GM18511 (cell line): Measurements from ENCODE around the gene KRT82.
"Not testable (repeated sequence)": the region's sequence is repeated elsewhere in the genome, so short reads cannot be mapped to it uniquely, and the experiment has no call there.

ENCODE experiments used
- ATAC-seq: cut with Tn5 transposase; IDR thresholded peaks from one replicate; pipeline ENCODE4 v1.9.1; 2021; ENCODE audit warnings: mild to moderate bottlenecking, moderate library complexity; ENCODE audit not compliant: unreplicated experiment

The KRT82 gene

GRCh38 chr12:52413782-52414345 lies 7.7 kb upstream of the KRT82 start:
- no peak for ATAC-seq

- ATAC-seq, result no peak
Observed at GRCh38 chr12:52413202-52413601, 7.1 kb upstream of the KRT82 start.

- ATAC-seq, result no peak
Observed at GRCh38 chr12:52411815-52412214, 5.7 kb upstream of the KRT82 start.

GRCh38 chr12:52410589-52411248 lies 4.6 kb upstream of the KRT82 start:
- not testable (repeated sequence) for ATAC-seq

- no peak for ATAC-seq
Observed at GRCh38 chr12:52407918-52408317, 1.8 kb upstream of the KRT82 start.

- no peak for ATAC-seq
Observed at GRCh38 chr12:52404951-52405350, 1.2 kb downstream of the KRT82 start.

GRCh38 chr12:52403561-52403960 lies 2.6 kb downstream of the KRT82 start:
- ATAC-seq, result no peak

GRCh38 chr12:52402873-52403540 lies 3.1 kb downstream of the KRT82 start:
- no peak for ATAC-seq

- no peak for ATAC-seq
Observed at GRCh38 chr12:52402377-52402776, 3.8 kb downstream of the KRT82 start.

GRCh38 chr12:52401926-52402325 lies 4.2 kb downstream of the KRT82 start:
- ATAC-seq, result no peak

- ATAC-seq, result no peak
Observed at GRCh38 chr12:52401526-52401925, 4.6 kb downstream of the KRT82 start.

GRCh38 chr12:52400906-52401305 lies 5.2 kb downstream of the KRT82 start:
- ATAC-seq, result no peak

- no peak for ATAC-seq
Observed at GRCh38 chr12:52399756-52400155, 6.4 kb downstream of the KRT82 start.

GRCh38 chr12:52398176-52398575 lies 8.0 kb downstream of the KRT82 start:
- no peak for ATAC-seq

GRCh38 chr12:52396656-52397055 lies 9.5 kb downstream of the KRT82 start:
- no peak for ATAC-seq

GRCh38 chr12:52395761-52396434 lies 10.2 kb downstream of the KRT82 start:
- no peak for ATAC-seq

GRCh38 chr12:52394836-52395405 lies 11.2 kb downstream of the KRT82 start:
- ATAC-seq, result no peak

GRCh38 chr12:52392465-52393007 lies 13.6 kb downstream of the KRT82 start:
- ATAC-seq, result no peak

- no peak for ATAC-seq
Observed at GRCh38 chr12:52391618-52392002, 14.5 kb downstream of the KRT82 start.

- no peak for ATAC-seq
Observed at GRCh38 chr12:52390739-52391617, 15.2 kb downstream of the KRT82 start.
